ENCODE results near the gene ANKHD1. TPM values are rescaled to one million over a fixed set of nuclear protein-coding genes. Genes with fewer than 3 reads are reported as not detected.

ANKHD1 gene
- total and polyA plus RNA-seq, 2 experiments from 2014 or later: 26.1 to 27.9 TPM

DNA sequence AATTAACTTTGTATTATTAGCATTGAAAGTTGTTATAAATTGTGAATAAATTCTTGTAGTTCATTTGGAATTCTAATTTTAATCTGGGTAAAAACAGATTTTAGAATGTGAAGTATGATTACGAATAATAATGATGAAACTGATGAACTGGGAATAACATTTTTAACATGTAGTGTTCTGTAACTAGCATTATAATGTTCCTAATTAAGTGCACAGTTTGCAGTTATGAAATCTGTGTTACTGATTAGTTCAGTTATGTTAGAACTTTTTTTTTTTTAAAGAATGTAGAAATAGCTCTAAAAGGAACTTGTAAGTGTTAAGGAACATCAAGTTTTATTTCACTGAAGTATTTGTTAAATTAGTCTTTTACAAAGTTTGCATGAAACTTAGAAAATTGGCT, 97.0 kb downstream of the ANKHD1 start:
- H3K4me1 ChIP-seq (ENCODE audit: insufficient read depth): no peaks in the 10 kb centered on the region
- no peak for DNase-seq
- H3K27me3 ChIP-seq (replicated peaks; ENCODE audit: insufficient read depth): no peaks in the 10 kb centered on the region
- in situ Hi-C loops (cut with MboI): no loop called here
- no peaks in the 10 kb centered on the region for H3K79me2 ChIP-seq (ENCODE audit: insufficient read depth)
- H2AFZ ChIP-seq: no peak overlapping the region
- no peak overlapping the region for H3K4me3 ChIP-seq
- H3K9me3 ChIP-seq (ENCODE audit: low read depth): no peaks in the 10 kb centered on the region
- no peaks in the 10 kb centered on the region for H3F3A ChIP-seq (ENCODE audit: insufficient read depth)
- no peaks in the 10 kb centered on the region for H3K9me2 ChIP-seq (ENCODE audit: insufficient read depth)
- H3K9ac ChIP-seq: no peak overlapping the region
- WGBS, 2 experiments (ENCODE audit: low coverage in 1 of 2, low lambda C conversion rate in 2 of 2, missing lambda C conversion rate in 2 of 2): 23 to 24% methylated on average over 1 of the region's 1 CpG
- no peaks in the 10 kb centered on the region for H4K20me1 ChIP-seq (ENCODE audit: insufficient read depth)
- no peak overlapping the region for H3K27ac ChIP-seq
- no peak for TF ChIP-seq EZH2phosphoT487 (IDR thresholded peaks at IDR 0.05; ENCODE audit: insufficient read depth, low read depth)
- no peak for TF ChIP-seq EZH2 (IDR thresholded peaks at IDR 0.05; ENCODE audit: insufficient read depth, poor library complexity, severe bottlenecking)
- peaks cover 14% of the 10 kb centered on the region for H3K36me3 ChIP-seq (ENCODE audit: low read depth)
- no peak overlapping the region for H3K4me2 ChIP-seq (ENCODE audit: unreplicated experiment)

DNA sequence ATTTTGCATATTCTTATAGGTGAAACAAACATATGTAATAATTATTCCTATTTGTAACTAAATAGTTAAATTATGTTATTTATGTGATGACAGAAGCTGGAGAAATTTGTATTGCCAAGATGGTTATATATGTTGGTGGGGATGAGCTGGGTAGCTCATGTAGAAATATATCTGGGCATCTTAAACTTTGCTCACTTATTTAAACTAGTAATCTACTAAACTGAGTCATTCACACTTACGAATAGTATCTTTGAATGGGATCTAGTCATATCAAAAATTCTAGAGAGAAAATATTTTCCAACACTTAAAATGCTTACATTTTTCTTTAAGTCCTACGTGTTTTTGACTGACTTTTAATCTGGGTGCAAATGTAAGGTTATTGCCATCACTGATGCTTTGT, 101.2 kb downstream of the ANKHD1 start:
- Histone ChIP-seq H4K20me1 (ENCODE audit: insufficient read depth) (no peaks in the 10 kb centered on the region), H3K9me3 (ENCODE audit: low read depth) (no peaks in the 10 kb centered on the region), H3F3A (ENCODE audit: insufficient read depth) (no peaks in the 10 kb centered on the region), H3K9me2 (ENCODE audit: insufficient read depth) (no peaks in the 10 kb centered on the region), H3K79me2 (ENCODE audit: insufficient read depth) (no peaks in the 10 kb centered on the region), H3K27ac (no peak overlapping the region), H3K9ac (no peak overlapping the region), H2AFZ (no peak overlapping the region), H3K36me3 (ENCODE audit: low read depth) (peaks cover 29% of the 10 kb centered on the region), H3K4me1 (ENCODE audit: insufficient read depth) (no peaks in the 10 kb centered on the region), H3K4me3 (no peak overlapping the region), H3K27me3 (replicated peaks; ENCODE audit: insufficient read depth) (no peaks in the 10 kb centered on the region), H3K4me2 (ENCODE audit: unreplicated experiment) (no peak overlapping the region)
- in situ Hi-C loops (cut with MboI): no loop called here
- TF ChIP-seq EZH2 (IDR thresholded peaks at IDR 0.05; ENCODE audit: insufficient read depth, poor library complexity, severe bottlenecking) (no peak), EZH2phosphoT487 (IDR thresholded peaks at IDR 0.05; ENCODE audit: insufficient read depth, low read depth) (no peak)
- DNase-seq: no peak
- WGBS, 2 experiments (ENCODE audit: low coverage in 1 of 2, low lambda C conversion rate in 2 of 2, missing lambda C conversion rate in 2 of 2): 99 to 100% methylated on average over 2 of the region's 2 CpGs

DNA sequence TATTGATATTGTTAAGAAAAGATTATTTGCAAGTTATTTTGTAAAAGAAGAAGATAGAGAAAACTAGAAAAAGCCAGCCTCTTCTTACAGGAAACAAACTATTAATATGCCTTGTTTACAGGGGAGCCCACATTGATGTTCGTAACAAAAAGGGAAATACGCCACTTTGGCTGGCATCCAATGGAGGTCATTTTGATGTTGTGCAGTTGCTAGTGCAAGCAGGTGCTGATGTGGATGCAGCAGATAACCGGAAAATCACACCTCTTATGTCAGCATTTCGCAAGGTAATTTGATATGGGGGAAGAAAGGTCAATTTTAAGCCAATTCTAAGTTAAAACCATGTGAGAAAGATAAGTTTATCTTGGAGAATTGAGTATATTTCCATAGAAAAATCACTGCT, 108.3 kb downstream of the ANKHD1 start:
- Histone ChIP-seq H3K9ac (no peak overlapping the region), H3K79me2 (ENCODE audit: insufficient read depth) (no peaks in the 10 kb centered on the region), H3K4me3 (no peak overlapping the region), H3F3A (ENCODE audit: insufficient read depth) (no peaks in the 10 kb centered on the region), H3K4me1 (ENCODE audit: insufficient read depth) (no peaks in the 10 kb centered on the region), H3K27me3 (replicated peaks; ENCODE audit: insufficient read depth) (no peaks in the 10 kb centered on the region), H3K36me3 (ENCODE audit: low read depth) (peaks cover 57% of the 10 kb centered on the region), H4K20me1 (ENCODE audit: insufficient read depth) (no peaks in the 10 kb centered on the region), H3K4me2 (ENCODE audit: unreplicated experiment) (no peak overlapping the region), H3K9me2 (ENCODE audit: insufficient read depth) (no peaks in the 10 kb centered on the region), H3K9me3 (ENCODE audit: low read depth) (no peaks in the 10 kb centered on the region), H3K27ac (no peak overlapping the region), H2AFZ (no peak overlapping the region)
- in situ Hi-C loops (cut with MboI): no loop called here
- no peak for DNase-seq
- TF ChIP-seq EZH2 (IDR thresholded peaks at IDR 0.05; ENCODE audit: insufficient read depth, poor library complexity, severe bottlenecking): no peak
- no peak for TF ChIP-seq EZH2phosphoT487 (IDR thresholded peaks at IDR 0.05; ENCODE audit: insufficient read depth, low read depth)
- WGBS, 2 experiments (ENCODE audit: low coverage in 1 of 2, low lambda C conversion rate in 2 of 2, missing lambda C conversion rate in 2 of 2): 92% methylated on average over 4 of the region's 4 CpGs

DNA sequence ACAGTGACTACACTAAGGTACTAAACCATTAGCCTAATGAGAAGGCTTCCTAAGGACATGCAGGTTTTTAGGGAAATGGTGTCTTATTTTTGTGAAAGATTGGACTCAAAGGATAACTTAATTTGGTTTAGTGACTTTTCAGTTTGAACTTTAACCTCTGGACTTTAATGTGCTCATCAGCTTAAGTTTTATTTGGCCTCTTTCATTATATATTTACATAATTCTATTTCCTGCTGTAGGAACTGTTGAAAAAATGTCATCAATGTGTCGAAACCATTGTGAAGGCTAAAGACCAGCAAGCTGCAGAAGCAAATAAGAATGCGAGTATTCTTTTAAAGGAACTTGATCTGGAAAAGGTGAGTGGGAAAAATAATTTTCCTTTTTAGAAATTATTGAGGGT, 111.5 kb downstream of the ANKHD1 start:
- no peaks in the 10 kb centered on the region for H3K9me2 ChIP-seq (ENCODE audit: insufficient read depth)
- no peaks in the 10 kb centered on the region for H3K9me3 ChIP-seq (ENCODE audit: low read depth)
- in situ Hi-C loops (cut with MboI): no loop called here
- no peak overlapping the region for H3K4me3 ChIP-seq
- no peaks in the 10 kb centered on the region for H4K20me1 ChIP-seq (ENCODE audit: insufficient read depth)
- TF ChIP-seq EZH2 (IDR thresholded peaks at IDR 0.05; ENCODE audit: insufficient read depth, poor library complexity, severe bottlenecking) (no peak), EZH2phosphoT487 (IDR thresholded peaks at IDR 0.05; ENCODE audit: insufficient read depth, low read depth) (no peak)
- H3K27ac ChIP-seq: no peak overlapping the region
- WGBS, 2 experiments (ENCODE audit: low coverage in 1 of 2, low lambda C conversion rate in 2 of 2, missing lambda C conversion rate in 2 of 2): 92 to 97% methylated on average over 2 of the region's 2 CpGs
- no peaks in the 10 kb centered on the region for H3K4me1 ChIP-seq (ENCODE audit: insufficient read depth)
- H3K4me2 ChIP-seq (ENCODE audit: unreplicated experiment): no peak overlapping the region
- no peaks in the 10 kb centered on the region for H3K79me2 ChIP-seq (ENCODE audit: insufficient read depth)
- H3F3A ChIP-seq (ENCODE audit: insufficient read depth): no peaks in the 10 kb centered on the region
- H3K36me3 ChIP-seq (ENCODE audit: low read depth): peaks cover 31% of the 10 kb centered on the region
- H3K9ac ChIP-seq: no peak overlapping the region
- no peaks in the 10 kb centered on the region for H3K27me3 ChIP-seq (replicated peaks; ENCODE audit: insufficient read depth)
- H2AFZ ChIP-seq: no peak overlapping the region
- DNase-seq: no peak

DNA sequence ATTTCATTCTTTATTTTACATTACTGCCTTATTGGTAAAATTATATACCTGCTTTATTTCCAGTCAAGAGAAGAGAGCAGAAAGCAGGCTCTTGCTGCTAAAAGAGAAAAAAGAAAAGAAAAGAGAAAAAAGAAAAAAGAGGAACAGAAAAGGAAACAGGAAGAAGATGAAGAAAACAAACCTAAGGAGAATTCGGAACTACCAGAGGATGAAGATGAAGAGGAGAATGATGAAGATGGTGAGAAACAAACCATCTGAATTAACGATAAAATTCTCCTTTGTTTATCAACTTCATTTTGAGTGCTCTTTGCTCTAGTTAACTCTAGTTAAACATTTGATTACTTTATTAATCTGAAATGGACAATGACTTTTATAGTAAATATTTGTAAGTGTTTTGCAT, 122.4 kb downstream of the ANKHD1 start:
- H3K9me3 ChIP-seq (ENCODE audit: low read depth): no peaks in the 10 kb centered on the region
- H3K9ac ChIP-seq: no peak overlapping the region
- 97 to 98% methylated on average over 2 of the region's 2 CpGs for WGBS, 2 experiments (ENCODE audit: low coverage in 1 of 2, low lambda C conversion rate in 2 of 2, missing lambda C conversion rate in 2 of 2)
- H3K36me3 ChIP-seq (ENCODE audit: low read depth): peaks cover 33% of the 10 kb centered on the region
- H3K9me2 ChIP-seq (ENCODE audit: insufficient read depth): no peaks in the 10 kb centered on the region
- H3K27me3 ChIP-seq (replicated peaks; ENCODE audit: insufficient read depth): no peaks in the 10 kb centered on the region
- no peak for DNase-seq
- H3F3A ChIP-seq (ENCODE audit: insufficient read depth): 0 out of 2 replicates have a peak, but pooled peaks cover 3% of the 10 kb centered on the region
- no peak overlapping the region for H3K4me3 ChIP-seq
- no peaks in the 10 kb centered on the region for H3K79me2 ChIP-seq (ENCODE audit: insufficient read depth)
- no peaks in the 10 kb centered on the region for H4K20me1 ChIP-seq (ENCODE audit: insufficient read depth)
- H3K4me2 ChIP-seq (ENCODE audit: unreplicated experiment): no peak overlapping the region
- in situ Hi-C loops (cut with MboI): no loop called here
- no peak overlapping the region for H2AFZ ChIP-seq
- H3K4me1 ChIP-seq (ENCODE audit: insufficient read depth): no peaks in the 10 kb centered on the region
- TF ChIP-seq EZH2phosphoT487 (IDR thresholded peaks at IDR 0.05; ENCODE audit: insufficient read depth, low read depth): no peak
- no peak for TF ChIP-seq EZH2 (IDR thresholded peaks at IDR 0.05; ENCODE audit: insufficient read depth, poor library complexity, severe bottlenecking)
- H3K27ac ChIP-seq: no peak overlapping the region
